GM19328 (cell line): ENCODE results near the gene AUTS2.

Experiments used
- ATAC-seq: cut with Tn5 transposase; IDR thresholded peaks from one replicate; pipeline ENCODE4 v1.9.1; 2021; ENCODE audit warnings: mild to moderate bottlenecking, moderate library complexity; ENCODE audit not compliant: unreplicated experiment

Gene AUTS2

DNA sequence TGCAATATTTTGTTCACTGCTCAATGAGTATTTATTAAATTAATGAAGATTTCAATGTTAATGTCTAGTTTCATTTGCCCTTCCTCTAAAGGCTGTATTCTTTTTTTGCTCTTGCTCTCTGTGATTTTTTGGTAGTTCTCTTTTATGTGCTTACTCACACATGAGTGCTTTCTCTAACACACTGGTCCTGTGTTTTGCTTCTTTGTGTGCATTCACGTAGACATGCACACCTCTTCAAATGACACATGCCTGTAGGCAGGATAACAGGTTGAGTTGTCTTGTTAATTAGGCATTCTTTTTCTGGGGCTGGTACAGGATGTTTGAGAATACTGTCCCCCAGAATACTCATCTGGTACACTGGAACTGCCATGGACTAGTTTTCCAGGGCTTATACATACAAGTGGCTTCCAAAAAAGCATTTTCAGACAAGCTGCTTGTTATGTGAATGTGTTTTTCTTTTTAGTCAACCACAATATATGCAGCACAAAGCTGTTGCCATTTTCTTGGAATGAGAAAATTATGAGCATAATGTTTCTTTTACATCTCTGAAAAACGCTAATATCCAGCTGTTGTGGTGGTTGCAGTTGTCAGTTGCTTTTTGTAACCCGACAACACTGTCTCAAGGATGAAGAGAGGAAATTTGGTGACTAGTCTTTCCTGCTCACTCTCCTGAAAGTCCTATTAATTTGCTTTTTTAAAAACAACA is 416.4 kb downstream of the AUTS2 start:
- no peak for ATAC-seq

DNA sequence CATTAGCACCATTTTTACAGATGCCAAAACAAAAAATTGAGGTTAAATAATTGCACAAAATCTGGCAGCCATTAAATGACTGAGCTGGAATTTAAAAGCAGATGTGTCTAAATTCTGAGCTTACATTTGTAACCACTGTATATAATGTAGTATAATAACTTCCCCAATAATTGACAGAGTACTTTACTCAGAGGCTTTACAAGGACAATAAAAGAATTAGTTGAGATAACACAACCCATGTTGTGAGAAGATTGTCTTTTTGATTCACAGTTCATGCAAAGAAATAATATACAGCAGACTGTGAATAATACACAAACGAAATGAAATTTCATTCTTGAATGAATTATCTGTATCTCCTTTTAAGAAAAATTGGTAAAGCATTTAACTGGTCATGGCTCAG is 417.1 kb downstream of the AUTS2 start:
- no peak for ATAC-seq

DNA sequence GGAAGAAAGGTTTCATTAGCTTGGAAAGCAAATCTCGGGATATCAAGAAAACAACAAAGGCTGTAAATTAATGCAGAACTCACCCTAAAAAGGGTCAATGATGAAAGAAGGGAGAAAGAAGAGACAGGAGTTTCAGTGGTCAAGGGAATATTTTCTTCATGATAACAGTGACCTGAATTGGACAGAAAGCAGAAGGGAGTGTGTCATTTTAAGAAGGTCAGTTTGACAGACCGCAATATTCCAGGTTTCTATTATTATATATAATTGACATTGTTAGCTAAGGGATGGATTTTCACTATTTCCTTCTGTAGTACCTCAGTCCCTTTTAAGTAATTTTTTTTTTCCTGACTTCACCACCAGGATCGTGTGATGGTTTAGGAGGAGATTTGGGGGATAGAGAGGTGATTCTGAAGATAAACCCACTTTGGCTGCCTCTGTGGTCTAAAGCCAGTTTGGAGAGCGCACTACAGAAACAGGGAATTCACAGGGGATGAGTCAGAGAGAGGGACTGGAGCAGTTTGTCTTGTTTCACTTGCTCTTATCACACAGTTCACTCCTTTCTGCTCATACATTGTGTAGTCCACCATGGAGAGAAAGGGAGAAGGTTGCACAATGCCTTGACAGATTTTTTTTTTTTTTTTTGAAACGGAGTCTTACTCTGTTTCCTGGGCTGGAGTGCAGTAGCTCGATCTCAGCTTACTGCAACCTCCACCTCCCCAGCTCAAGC is 417.9 kb downstream of the AUTS2 start:
- no peak for ATAC-seq

DNA sequence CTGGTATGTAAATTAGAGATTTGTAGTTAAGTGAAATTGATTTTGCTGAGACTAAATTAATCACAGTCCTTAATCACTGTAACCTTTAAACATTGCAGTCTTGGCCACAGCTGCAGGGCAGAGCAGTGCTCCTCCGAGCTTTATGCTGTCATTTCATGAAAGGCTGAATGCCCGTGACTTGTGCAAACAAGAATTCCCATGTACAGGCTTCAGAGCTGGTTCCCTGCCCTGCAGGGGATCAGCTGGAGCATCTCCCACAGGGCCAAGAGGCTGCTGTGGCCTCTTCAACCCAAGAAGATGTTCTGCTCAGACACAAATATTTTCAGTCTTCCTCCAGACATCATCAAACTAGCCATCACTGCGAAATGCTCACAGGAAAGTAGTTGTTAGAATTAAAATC is 419.1 kb downstream of the AUTS2 start:
- no peak for ATAC-seq

DNA sequence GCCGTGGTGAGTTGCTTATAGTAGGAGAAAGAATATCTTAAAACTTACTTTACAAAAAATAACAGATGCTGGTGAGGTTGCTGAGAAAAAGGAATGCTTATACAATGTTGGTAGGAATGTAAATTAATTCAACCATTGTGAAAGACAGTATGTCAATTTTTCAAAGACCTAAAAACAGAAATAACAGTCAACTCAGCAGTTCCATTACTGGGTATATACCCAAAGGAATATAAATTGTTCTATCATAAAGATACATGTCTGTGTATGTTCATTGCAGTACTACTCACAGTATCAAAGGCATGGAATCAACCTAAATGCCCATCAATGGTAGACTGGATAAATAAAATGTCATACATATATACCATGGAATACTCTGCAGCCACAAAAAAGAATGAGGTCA is 420.4 kb downstream of the AUTS2 start:
- no peak for ATAC-seq

DNA sequence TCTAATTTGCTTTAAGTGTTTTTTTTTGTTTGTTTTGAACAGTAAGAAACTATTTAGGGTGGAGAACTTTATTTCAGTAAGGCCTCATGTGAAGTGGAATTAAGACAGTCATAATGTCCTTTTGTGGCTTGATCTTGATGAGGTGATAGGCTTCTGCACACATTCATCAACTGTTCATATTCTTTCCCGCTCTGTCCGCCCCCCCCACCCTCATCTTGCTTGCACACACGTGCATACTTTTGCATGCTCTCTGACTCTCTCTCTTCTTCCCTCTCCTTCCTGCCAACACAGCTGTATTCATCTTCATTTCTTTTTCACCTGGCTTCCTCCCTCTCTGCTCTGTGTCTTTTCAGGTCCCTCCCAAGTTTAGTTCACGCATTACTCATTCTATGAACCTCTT is 429.6 kb downstream of the AUTS2 start:
- ATAC-seq = no peak

DNA sequence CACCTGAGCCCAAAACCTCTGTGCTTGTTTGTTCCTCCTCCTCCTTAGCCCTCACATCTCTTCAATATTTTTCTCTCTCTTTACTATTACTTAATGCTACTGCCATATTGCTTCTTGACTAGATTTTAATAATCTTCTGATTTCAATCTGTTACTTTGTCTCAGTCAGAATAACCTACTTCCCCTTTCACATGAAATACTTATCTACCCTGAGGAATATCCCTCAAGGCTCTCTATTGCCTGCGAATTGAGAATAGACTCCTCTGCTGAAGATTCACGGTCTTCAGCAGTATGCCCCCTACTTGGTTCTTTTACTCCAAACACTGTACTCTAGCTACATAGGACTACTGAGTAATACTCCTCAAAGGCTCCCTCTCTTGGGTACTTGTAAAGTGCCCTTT is 430.3 kb downstream of the AUTS2 start:
- no peak for ATAC-seq

DNA sequence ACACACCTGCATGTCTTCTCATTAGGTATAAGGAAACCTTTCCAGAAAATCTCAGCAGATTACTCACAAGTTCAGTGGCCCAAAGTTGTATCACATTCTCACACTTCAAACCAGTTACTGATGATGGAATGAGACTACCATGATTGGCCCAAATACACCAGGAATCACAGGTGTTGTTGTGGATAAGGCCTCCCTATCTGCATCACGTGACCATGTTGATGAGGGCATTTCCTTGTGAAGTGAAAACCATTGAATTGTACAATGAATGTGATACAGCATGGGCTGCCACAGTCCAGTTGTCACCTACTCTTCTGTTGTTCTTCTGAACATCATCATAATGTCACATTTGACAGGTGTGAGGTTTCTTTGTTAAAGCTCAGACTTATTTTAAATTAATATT is 431.7 kb downstream of the AUTS2 start:
- no peak for ATAC-seq

DNA sequence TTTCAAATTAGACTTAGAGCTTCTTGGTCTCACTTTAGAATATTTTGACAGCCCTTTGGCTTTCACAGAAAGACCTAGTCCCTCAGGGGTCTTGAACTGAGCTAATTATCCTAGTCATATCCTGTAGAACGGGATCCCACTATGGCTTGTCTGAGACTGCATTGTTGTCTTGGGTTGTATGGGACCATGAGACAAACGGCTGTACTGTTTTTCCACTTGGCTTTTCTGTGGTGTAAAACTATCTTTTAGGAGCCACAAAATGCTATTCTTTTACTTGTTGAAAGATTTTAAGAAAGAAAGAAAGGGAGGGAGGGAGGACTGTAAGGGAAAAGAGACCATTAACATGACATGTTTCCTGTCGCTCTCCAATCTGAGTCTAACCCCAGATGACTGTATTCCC is 432.5 kb downstream of the AUTS2 start:
- no peak for ATAC-seq

DNA sequence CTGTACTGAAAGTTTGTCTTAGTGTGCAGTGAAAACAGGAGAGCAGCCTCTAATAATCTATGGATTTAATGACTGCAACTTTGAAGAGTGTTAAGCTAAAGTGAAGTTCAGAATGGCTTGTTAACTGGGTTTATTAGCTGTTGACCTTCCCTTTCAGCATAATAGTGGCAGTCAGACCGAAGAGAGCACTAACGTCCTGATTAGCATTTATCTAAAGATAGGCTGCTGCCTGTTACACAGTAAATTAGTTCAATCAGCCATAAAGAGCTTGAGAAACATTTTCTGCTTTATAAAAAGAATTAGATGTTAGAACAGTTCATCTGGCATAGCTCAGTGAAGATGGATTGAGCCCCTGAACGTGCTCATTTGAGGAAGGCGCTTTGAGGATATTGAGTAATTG is 433.0 kb downstream of the AUTS2 start:
- ATAC-seq = no peak

DNA sequence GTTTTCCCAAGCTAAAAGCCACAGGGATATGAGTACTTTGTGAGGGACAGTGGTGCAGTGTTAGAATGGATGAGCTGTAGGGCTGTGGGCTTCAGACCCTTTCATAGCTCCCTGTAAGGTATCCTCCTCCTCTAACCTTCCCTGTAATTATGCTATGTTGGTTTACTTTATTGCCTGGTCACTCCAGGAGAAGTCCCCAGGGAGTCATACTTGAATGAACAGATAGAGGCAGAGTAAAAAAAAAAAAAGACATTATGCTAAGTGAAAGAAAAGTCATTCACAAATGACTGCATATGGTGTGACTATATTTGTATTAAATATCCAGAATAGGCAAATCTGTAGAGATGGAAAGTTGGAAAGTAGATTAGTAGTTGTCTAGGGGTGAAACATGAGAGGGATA is 434.4 kb downstream of the AUTS2 start:
- ATAC-seq = no peak

DNA sequence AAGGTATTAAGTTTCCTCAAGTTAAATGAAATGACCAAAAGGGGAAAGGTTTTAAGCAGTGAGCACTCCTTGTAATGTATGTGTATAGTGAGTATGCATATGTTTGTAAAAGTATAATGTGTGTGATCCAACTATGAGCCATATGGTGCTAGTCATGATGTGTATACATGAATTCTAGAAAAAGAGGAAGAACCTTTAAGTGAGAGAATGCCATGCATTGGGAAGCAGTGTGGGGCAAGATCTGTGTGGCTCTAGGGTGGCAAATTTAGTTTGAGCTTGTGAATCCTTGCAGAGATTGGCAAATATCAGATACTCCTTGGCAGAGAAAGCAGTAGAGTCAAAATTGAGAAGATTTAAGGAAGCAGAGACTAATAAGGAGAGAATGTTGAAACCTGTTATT is 435.0 kb downstream of the AUTS2 start:
- no peak for ATAC-seq

DNA sequence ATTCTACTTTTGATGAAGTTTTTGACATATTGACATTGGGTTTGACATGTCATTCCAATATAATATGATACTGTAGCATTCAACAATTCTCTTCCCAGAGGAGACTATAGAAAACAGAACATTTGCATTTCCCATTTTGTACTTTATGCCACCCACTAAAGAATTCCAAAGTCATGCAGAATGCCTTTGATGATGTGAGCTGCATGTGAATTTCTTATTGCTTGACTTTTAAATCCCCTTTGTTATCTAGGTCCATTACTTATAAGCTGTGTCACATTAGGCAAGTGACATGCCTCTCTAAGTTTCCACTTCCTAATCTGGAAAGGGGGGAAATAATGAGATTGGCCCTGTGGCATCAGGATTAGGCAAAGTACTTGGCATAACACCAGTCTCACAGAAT is 436.7 kb downstream of the AUTS2 start:
- ATAC-seq = no peak

DNA sequence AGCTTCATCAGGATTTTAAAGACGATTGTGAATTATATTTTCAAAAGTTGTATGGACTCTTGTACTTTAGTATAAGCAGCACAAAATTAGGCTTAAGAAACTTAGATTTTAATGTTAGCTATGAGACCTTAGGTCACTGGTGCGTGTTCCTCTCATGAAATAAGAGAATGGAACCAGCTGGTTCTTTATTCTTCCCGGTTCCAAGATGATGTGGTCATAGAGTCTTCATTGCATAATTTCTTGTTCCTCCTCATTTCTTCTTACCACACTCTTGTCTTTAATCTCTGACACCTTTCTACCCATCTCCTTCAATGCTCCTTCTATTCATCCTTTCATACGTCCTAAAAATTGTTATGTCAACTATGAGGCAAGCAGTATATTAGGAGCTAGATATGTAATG is 437.2 kb downstream of the AUTS2 start:
- no peak for ATAC-seq

DNA sequence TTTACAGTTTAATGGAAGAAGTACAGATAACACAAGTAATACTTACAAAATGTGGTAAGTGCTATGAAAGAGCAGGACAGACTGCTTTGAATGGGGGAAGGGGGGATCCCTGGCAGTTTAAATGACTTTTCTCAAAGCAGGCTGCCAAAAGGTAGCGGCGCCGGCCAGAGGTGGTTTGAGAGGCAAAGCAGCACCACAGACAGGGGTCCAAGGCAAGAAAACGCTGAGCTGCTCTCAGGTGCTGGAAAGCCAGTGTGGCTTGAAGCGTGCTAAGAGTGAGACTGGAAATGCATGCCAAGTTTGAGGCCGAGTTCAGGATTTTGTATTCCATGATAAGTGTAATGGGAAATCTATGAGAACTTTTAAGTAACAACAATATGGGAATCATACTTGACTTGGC is 437.7 kb downstream of the AUTS2 start:
- no peak for ATAC-seq

DNA sequence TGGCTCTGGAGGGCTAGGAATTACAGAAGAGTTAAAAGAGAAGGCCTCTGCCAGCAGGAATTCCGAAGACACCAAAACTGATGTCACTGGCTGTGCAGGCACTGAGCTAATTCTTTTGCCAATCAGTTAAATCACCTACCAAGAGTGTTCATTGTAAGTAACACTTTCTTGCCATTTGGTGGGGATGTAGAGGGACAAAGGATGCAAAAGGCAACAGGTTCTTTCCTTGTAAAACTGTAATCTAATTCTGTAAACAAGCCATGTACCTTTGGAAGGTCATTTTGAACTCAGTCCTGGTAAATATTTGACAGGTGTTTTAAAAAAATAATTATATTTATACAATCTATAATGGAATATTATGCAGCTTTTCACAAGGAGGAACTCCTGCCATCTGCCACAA is 438.4 kb downstream of the AUTS2 start:
- no peak for ATAC-seq

DNA sequence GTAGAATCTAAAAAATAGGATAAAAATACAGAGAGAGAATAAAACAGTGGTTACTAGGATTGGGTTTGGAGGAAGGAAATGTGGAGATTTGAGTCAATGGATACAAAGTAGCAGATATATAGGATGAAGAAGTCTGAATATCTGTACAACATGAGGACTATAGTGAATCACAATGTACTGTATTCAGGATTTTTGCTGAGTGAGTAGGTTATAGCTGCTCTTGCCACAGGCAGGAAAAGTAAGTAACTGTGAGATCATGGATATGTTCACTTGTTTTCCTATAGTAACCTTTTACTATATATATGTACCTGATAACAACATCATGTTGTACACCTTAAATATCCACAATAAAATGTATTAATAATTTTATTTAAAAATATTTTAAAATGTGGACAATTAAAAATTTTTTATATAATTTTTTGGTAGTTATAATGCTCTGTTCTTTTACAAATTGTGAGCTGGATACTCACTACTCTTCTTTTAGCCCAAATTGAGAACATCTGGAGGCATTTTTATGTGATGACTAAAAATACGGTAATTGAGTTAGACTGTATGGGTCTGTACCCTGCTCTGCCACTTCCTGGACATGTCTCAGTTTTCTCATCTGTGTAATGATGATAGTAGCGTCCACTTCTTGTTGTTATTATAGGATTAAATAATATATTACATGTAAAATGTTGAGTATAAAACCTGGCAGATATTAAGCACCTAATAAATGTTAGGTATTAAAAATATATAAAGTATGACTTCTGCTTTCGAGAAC is 439.1 kb downstream of the AUTS2 start:
- no peak for ATAC-seq

DNA sequence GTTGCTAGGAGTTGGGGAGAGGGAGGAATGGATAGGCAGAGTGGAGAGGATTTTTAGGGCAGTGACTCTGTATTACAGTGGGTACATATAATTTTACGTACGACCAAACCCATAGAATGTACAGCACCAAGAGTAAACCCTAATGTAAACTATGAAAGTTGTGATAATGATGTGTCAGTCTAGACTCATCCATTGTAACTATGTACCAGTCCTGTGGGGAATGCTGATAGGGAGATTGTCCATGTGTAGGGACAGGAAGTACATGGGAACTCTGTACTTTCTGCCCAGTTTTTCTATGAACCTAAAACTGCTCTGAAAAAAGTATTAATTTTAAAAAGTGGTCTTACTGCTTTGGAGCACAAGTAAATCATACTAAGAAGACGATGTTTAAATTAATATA is 441.8 kb downstream of the AUTS2 start:
- no peak for ATAC-seq

DNA sequence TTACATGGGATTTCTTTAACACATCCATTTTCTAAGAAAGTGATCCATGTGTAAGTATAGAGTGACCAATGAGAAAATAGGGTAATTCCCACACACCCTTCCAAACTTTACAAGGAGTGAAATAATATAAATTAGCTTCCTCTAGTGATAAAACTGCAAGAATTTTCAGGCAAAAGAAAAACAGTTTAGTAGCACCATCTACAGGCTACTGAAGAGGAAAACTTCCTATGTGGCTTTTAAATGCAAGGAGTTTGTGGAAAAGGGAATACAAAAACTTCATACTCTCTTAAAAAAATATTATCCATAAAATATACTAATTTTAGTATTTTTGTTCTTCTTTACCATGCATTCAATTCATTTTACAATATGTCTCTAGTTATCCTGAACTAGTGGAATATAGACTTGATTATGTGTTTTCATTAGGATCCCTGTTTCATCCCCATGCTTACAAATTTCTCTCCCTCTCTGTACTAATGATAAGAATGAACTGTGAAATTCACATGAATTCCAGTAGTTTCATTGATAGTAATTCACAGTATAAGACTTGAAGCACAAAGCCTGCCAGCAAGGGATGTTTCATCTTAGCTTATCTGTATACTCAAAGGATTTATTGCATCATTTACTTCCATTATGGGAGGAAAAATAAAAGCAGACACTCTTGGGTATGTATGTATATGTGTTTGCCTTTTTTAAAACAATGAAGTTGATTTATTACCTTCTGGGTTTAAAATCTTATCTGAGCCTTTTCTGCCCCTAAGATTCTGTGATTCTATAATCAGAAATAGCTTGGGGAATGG is 442.9 kb downstream of the AUTS2 start:
- no peak for ATAC-seq

DNA sequence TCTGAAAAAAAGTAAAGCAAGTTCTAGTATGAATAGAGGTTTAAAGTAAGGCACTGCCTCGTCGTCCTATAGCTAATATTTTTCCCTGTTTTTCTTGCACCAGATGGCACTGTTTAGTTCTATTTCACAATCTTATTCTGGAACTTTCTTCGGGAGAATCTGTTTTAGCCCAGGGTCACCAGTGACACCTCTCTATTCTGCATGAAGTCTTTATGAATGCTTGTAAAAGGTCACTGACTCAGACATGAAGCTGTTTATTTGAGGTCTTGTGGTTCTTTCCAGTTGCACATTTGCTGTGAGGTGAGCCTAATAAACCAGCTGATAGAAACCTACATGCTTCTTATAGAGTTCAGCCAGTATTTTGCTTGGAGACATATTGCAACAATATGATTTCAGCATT is 444.3 kb downstream of the AUTS2 start:
- ATAC-seq = no peak

DNA sequence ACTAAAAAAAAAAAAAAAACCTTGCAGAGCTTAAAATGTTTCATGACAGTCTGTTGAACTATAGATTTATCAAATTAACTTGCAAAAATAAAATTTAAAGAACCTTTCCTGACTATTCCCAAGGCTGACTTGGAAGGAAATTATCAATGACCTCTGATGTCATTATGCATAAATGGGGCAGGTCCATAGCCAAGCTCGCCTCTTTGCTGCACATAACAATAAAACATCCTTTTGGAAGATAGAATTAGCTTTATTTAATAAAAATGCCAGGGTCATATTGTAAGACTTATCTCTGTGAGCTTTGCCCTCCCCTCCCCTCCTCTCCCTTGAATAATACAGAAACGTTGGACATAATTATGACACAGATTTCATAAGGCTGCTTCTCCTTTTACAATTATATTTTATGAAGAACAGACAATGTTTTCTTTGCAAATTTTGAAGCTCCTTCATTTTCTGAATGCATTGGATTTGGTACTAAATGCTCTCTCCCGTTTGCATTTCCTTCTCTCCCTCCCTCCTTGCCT is 444.8 kb downstream of the AUTS2 start:
- ATAC-seq = no peak
